HepG2 (cell line): ENCODE results near the gene LACTBL1. TPM values are rescaled to one million over a fixed set of nuclear protein-coding genes. Genes with fewer than 3 reads are reported as not detected.
"Not testable (repeated sequence)": the region's sequence is repeated elsewhere in the genome, so short reads cannot be mapped to it uniquely, and the experiment has no call there.

Experiments used
- ATAC-seq: fragments of 200-7000 bp; cut with Tn5 transposase; 3 replicates; pipeline ENCODE4 v1.9.1; 2020; ENCODE audit warnings: mild to moderate bottlenecking, moderate library complexity
- BruUV-seq: library from RNA; stranded (reverse); fragments of 400-500 nt; replicated peaks from 2 replicates; lab custom pipeline; 2021; lab: Mats Ljungman, UMichigan
- CTCF ChIA-PET: fragments of 300-600 bp; formaldehyde crosslinking; extraction: SDS; loops from one replicate; lab custom pipeline; 2021; ENCODE audit warnings: low total read pairs, inconsistent platforms, low intra/inter-chr PET ratio; lab: Yijun Ruan, JAX
- POLR2A ChIA-PET: fragments of 350-600 bp; sonication (Branson Sonifier 250); formaldehyde crosslinking; loops from one replicate; lab custom pipeline; 2020; ENCODE audit warnings: antibody characterized with exemption, inconsistent platforms; lab: Yijun Ruan, JAX
- DNase-seq: peaks from one replicate; pipeline ENCODE4 v3.0.0-alpha.2; 2015; ENCODE audit warnings: low spot score
- FAIRE-seq: peaks from 3 replicates; lab custom pipeline; 2011; peaks lifted over from hg19 to GRCh38; lab: Jason Lieb, UNC
- H2AFZ ChIP-seq: one replicate; pipeline ENCODE4 v1.6.1; 2011; ENCODE audit warnings: low read length, inconsistent platforms
- H3K27ac ChIP-seq: fragments of 300-600 bp; 3 replicates; pipeline ENCODE4 v1.8.0; 2011; ENCODE audit warnings: mixed run types, mild to moderate bottlenecking, mixed read lengths, low read length, inconsistent platforms; ENCODE audit not compliant: insufficient read depth; ENCODE audit errors: extremely low read length
- H3K27me3 ChIP-seq, 2 experiments: fragments of 200-600 bp in 1 of 2; 2 replicates in 1 of 2; 3 replicates in 1 of 2; pipeline versions ENCODE4 v1.6.0 to v1.8.0; 2011; ENCODE audit warnings: low read length in 2 of 2, mild to moderate bottlenecking in 2 of 2, moderate library complexity in 2 of 2, inconsistent platforms in 1 of 2; ENCODE audit not compliant: insufficient read depth in 2 of 2, control insufficient read depth in 1 of 2
- H3K36me3 ChIP-seq, 2 experiments: fragments of 200-600 bp in 1 of 2; replicated peaks in 1 of 2; 2 replicates in 1 of 2; 3 replicates in 1 of 2; pipeline versions ENCODE4 v1.5.1 to v1.8.0; 2011; ENCODE audit warnings: low read length in 2 of 2, inconsistent platforms in 1 of 2; ENCODE audit not compliant: insufficient read depth in 2 of 2, control insufficient read depth in 1 of 2
- H3K4me1 ChIP-seq: 2 replicates; pipeline ENCODE4 v1.5.1; 2012; ENCODE audit warnings: low read length, inconsistent platforms; ENCODE audit not compliant: insufficient read depth
- H3K4me2 ChIP-seq: 2 replicates; pipeline ENCODE4 v1.6.0; 2011; ENCODE audit warnings: low read depth, low read length, inconsistent platforms
- H3K4me3 ChIP-seq, 3 experiments: fragments of 200-600 bp in 1 of 3; sonication (generic), shearing (Covaris generic) in 1 of 3; replicated peaks in 1 of 3; 2 replicates each; pipeline ENCODE4 v1.5.1; 2011 to 2016; ENCODE audit warnings: low read length in 3 of 3, inconsistent platforms in 2 of 3, low read depth in 2 of 3, mild to moderate bottlenecking in 2 of 3, control low read depth in 1 of 3, mixed read lengths in 1 of 3; ENCODE audit not compliant: insufficient read depth in 1 of 3
- H3K79me2 ChIP-seq: one replicate; pipeline ENCODE4 v1.6.1; 2011; ENCODE audit warnings: low read length, inconsistent platforms; ENCODE audit not compliant: insufficient read depth
- H3K9ac ChIP-seq: 2 replicates; pipeline ENCODE4 v1.6.0; 2011; ENCODE audit warnings: mild to moderate bottlenecking, low read depth, low read length, inconsistent platforms; ENCODE audit not compliant: insufficient read depth
- H3K9me3 ChIP-seq: 2 replicates; pipeline ENCODE4 v1.5.1; 2012; ENCODE audit warnings: mild to moderate bottlenecking, low read length
- H4K20me1 ChIP-seq: 2 replicates; pipeline ENCODE4 v1.6.0; 2011; ENCODE audit warnings: inconsistent platforms, mild to moderate bottlenecking, low read length, moderate library complexity; ENCODE audit not compliant: insufficient read depth
- NFYC ChIP-seq: IDR thresholded peaks from 2 replicates; pipeline ENCODE4 v1.6.1; 2016; ENCODE audit warnings: missing genetic modification reagents, missing compliant biosample characterization
- ZFP1 ChIP-seq: IDR thresholded peaks from 2 replicates; pipeline ENCODE4 v1.6.1; 2016
- ZNF430 ChIP-seq: sonication (generic); formaldehyde crosslinking; IDR thresholded peaks from 2 replicates; pipeline ENCODE4 v1.9.0; 2021; ENCODE audit warnings: mild to moderate bottlenecking, missing genetic modification reagents
- ZNF816 ChIP-seq: sonication (generic); formaldehyde crosslinking; IDR thresholded peaks from 2 replicates; pipeline ENCODE4 v1.8.0; 2022; ENCODE audit warnings: missing genetic modification reagents, mild to moderate bottlenecking, borderline replicate concordance
- whole genome bisulfite sequencing: methylation state at CpG from one replicate; pipeline ENCODE4 v1.1.6; 2017; ENCODE audit warnings: low lambda C conversion rate; 5-methylcytosine and 5-hydroxymethylcytosine counted together
- in situ Hi-C: cut with HindIII; loops from 2 replicates; pipeline ENCODE4 v1.10.0; 2017; ENCODE audit warnings: low pct_unique_long_range_greater_than_20kb; ENCODE audit not compliant: extremely low pct_ligation_motif_present
- intact Hi-C: fragments of 100-400 bp; cut with micrococcal nuclease; formaldehyde crosslinking; loops from one replicate; pipeline ENCODE4 v1.10.0; 2022; ENCODE audit not compliant: unreplicated experiment
- polyA plus RNA-seq, 8 experiments: library from polyadenylated mRNA; depleted of rRNA in 3 of 8; stranded (reverse) in 7 of 8; unstranded in 1 of 8; fragments of >200 nt; fragmentation: Illumina TruSeq in 4 of 8; extraction: Trizol in 4 of 8; gene quantifications; 2 replicates each; pipeline versions ENCODE4 v1.2.1 to v1.2.3, GENCODE V29; 2011 to 2016; ENCODE audit warnings: low read depth in 4 of 8, missing spikeins in 1 of 8, mixed read lengths in 1 of 8; ENCODE audit not compliant: insufficient read depth in 1 of 8
- total RNA-seq, 5 experiments: library from RNA; depleted of rRNA; stranded (reverse); fragments of >200 nt; fragmentation: Illumina TruSeq; extraction: Trizol; gene quantifications; 2 replicates each; pipeline ENCODE4 v1.2.3, GENCODE V29; 2016; ENCODE audit warnings: low read depth in 1 of 5

The LACTBL1 gene
- total and polyA plus RNA-seq, 2 of the 13 experiments (the other 11 are each of a cell fraction or from before 2014, with no cell fraction given): 0.12 to 1.3 TPM

- 77% methylated on average over 5 of the region's 5 CpGs for WGBS
- CTCF ChIA-PET: not testable (repeated sequence)
These were observed 27.5 kb downstream of the LACTBL1 start for GRCh38 chr1:22945171-22945570.

GRCh38 chr1:22944346-22945055, 28.2 kb downstream of the LACTBL1 start:
- peaks cover 0 to 1% of the 10 kb centered on the region in 2 experiments; a peak in 1 of 5 replicates for H3K27me3 ChIP-seq
- ChIA-PET CTCF (no interaction called here), POLR2A (no interaction called here)
- intact Hi-C loops (no loop called here), in situ Hi-C loops (no loop called here)
- no peak for TF ChIP-seq ZNF816 (CRISPR knock-in tag)
- TF ChIP-seq NFYC (CRISPR knock-in tag): no peak
- TF ChIP-seq ZFP1 (CRISPR knock-in tag): no peak
- no peak for TF ChIP-seq ZNF430 (CRISPR knock-in tag)
- H4K20me1 ChIP-seq: no peaks in the 10 kb centered on the region
- no peak overlapping the region for H3K4me3 ChIP-seq
- no peak overlapping the region for H2AFZ ChIP-seq
- peaks cover 9% of the 10 kb centered on the region; the same call in 1 of the 2 replicates for H3K9me3 ChIP-seq
- no peak overlapping the region for H3K4me2 ChIP-seq
- no peak overlapping the region for H3K9ac ChIP-seq
- WGBS: 60% methylated on average over 4 of the region's 4 CpGs
- no peaks in the 10 kb centered on the region for H3K79me2 ChIP-seq
- FAIRE-seq (no peak), ATAC-seq (no peak), DNase-seq (no peak)
- H3K4me1 ChIP-seq: no peaks in the 10 kb centered on the region
- BruUV-seq: no TSS peak
- no peak overlapping the region for H3K27ac ChIP-seq
- H3K36me3 ChIP-seq: no peaks in the 10 kb centered on the region

More at GRCh38 chr1:22945171-22945570, 27.5 kb downstream of the LACTBL1 start:
- H3K9me3 ChIP-seq, H4K20me1 ChIP-seq, H3K4me3 ChIP-seq, H3K4me2 ChIP-seq, H3K9ac ChIP-seq, H2AFZ ChIP-seq, POLR2A ChIA-PET, FAIRE-seq, H3K79me2 ChIP-seq, in situ Hi-C loops, ATAC-seq, H3K27ac ChIP-seq, H3K4me1 ChIP-seq, H3K36me3 ChIP-seq, intact Hi-C loops, BruUV-seq, DNase-seq, H3K27me3 ChIP-seq: not testable (repeated sequence)
